Thyroid gland (tissue), 4 donors: Measurements from ENCODE around the gene ITPR2. TPM values are rescaled to one million over a fixed set of nuclear protein-coding genes. Genes with fewer than 3 reads are reported as not detected.
A peak's percentile ranks its signal among the peaks of the same experiment; 100 is the strongest.
"Not testable (repeated sequence)": the region's sequence is repeated elsewhere in the genome, so short reads cannot be mapped to it uniquely, and the experiment has no call there.

ENCODE experiments used
- DNase-seq, 2 donors: peaks; one replicate each; pipeline ENCODE4 v3.0.0-alpha.2; 2019
- H3K27ac ChIP-seq, 3 donors: fragments of 200-600 bp; sonication (generic); 1 replicate in 2 of 3; 2 replicates in 1 of 3; pipeline ENCODE4 v1.5.1; 2016 to 2019; ENCODE audit warnings: mild to moderate bottlenecking in 1 of 3, moderate library complexity in 1 of 3
- H3K27me3 ChIP-seq: fragments of 200-600 bp; sonication (generic); one replicate; pipeline ENCODE4 v1.5.1; 2019
- H3K36me3 ChIP-seq, 2 donors: fragments of 200-600 bp; sonication (generic); one replicate each; pipeline ENCODE4 v1.5.1; 2016 to 2019
- H3K4me1 ChIP-seq, 2 donors: fragments of 200-600 bp; sonication (generic); one replicate each; pipeline ENCODE4 v1.5.1; 2017 to 2019
- H3K4me3 ChIP-seq, 3 donors: fragments of 200-600 bp; sonication (generic); replicated peaks in 1 of 3; 1 replicate in 2 of 3; 2 replicates in 1 of 3; pipeline ENCODE4 v1.5.1; 2016; ENCODE audit warnings: mild to moderate bottlenecking in 1 of 3
- H3K9me3 ChIP-seq: fragments of 200-600 bp; sonication (generic); one replicate; pipeline ENCODE4 v1.5.1; 2017
- POLR2A ChIP-seq, 2 donors: fragments of 450-650 bp; IDR thresholded peaks; one replicate each; pipeline ENCODE4 v1.6.1; 2017; ENCODE audit warnings: antibody characterized with exemption in 2 of 2, mild to moderate bottlenecking in 2 of 2, moderate library complexity in 1 of 2
- WGBS, 2 donors: methylation state at CpG; one replicate each; pipeline ENCODE4 v1.1.5; 2017; 5-methylcytosine and 5-hydroxymethylcytosine counted together
- intact Hi-C: fragments of 100-400 bp; cut with DNase I; formaldehyde crosslinking; loops from one replicate; pipeline ENCODE4 v1.15.1; 2023
- total RNA-seq, 4 donors: library from RNA; depleted of rRNA; stranded (reverse); fragments of >200 nt; gene quantifications; one replicate each; pipeline ENCODE4 v1.2.3, GENCODE V29; 2016
- TF ChIP-seq, protein P1 (sequence below), 6 experiments: fragments of 200-600 bp in 3 of 6; fragments of 450-650 bp in 3 of 6; sonication (generic) in 3 of 6; IDR thresholded peaks; one replicate each; pipeline ENCODE4 v1.5.1; 2016 to 2019; ENCODE audit warnings: antibody characterized with exemption in 6 of 6, mild to moderate bottlenecking in 2 of 6, inconsistent platforms in 1 of 6, moderate library complexity in 1 of 6

ITPR2 gene
- total RNA-seq, 4 donors from 2014 or later: 24.4 to 39.7 (median 33.7) TPM

DNA sequence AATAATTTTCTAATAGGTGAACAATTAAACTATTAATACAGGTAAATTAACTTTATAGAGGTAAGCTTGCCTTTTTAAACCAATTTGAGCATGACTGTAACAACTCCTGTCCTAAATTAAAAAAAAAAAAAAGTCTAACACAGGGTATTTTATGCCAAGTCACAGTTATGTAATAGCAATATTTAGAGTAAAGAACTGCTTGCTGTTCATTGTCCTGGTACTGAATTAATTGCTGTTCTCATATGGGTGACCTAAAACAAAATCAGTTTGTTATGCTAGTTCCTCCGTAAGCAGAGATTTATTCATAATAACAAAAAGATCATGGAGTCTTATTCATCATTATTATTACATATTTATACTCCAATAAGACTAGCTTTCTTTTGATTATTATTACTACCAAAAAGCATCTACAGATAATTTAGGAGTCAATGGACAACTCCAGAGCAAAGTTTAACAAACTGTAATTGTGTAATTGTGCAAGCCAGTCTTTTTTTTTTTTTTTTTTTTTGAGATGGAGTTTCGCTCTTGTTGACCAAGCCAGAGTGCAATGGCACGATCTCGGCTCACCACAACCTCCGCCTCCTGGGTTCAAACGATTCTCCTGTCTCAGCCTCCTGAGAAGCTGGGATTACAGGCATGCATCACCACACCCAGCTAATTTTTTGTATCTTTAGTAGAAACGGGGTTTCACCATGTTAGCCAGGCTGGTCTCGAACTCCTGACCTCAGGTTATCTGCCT lies 98.3 kb downstream of the ITPR2 start:
- no peak overlapping the region for H3K4me3 ChIP-seq
- no peaks in the 10 kb centered on the region for H3K36me3 ChIP-seq
- no peaks in the 10 kb centered on the region for H3K9me3 ChIP-seq
- intact Hi-C loops: no loop called here
- 95 to 96% methylated on average over 8 of the region's 8 CpGs for WGBS, 2 donors
- H3K4me1 ChIP-seq: peaks cover 21 to 27% of the 10 kb centered on the region in 2 donors
- H3K27ac ChIP-seq: no peak overlapping the region
- TF ChIP-seq POLR2A (IDR thresholded peaks at IDR 0.05): no peak
- TF ChIP-seq, protein P1, sequence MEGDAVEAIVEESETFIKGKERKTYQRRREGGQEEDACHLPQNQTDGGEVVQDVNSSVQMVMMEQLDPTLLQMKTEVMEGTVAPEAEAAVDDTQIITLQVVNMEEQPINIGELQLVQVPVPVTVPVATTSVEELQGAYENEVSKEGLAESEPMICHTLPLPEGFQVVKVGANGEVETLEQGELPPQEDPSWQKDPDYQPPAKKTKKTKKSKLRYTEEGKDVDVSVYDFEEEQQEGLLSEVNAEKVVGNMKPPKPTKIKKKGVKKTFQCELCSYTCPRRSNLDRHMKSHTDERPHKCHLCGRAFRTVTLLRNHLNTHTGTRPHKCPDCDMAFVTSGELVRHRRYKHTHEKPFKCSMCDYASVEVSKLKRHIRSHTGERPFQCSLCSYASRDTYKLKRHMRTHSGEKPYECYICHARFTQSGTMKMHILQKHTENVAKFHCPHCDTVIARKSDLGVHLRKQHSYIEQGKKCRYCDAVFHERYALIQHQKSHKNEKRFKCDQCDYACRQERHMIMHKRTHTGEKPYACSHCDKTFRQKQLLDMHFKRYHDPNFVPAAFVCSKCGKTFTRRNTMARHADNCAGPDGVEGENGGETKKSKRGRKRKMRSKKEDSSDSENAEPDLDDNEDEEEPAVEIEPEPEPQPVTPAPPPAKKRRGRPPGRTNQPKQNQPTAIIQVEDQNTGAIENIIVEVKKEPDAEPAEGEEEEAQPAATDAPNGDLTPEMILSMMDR (IDR thresholded peaks at IDR 0.05): no peak
- no peak for DNase-seq
- no peaks in the 10 kb centered on the region for H3K27me3 ChIP-seq

DNA sequence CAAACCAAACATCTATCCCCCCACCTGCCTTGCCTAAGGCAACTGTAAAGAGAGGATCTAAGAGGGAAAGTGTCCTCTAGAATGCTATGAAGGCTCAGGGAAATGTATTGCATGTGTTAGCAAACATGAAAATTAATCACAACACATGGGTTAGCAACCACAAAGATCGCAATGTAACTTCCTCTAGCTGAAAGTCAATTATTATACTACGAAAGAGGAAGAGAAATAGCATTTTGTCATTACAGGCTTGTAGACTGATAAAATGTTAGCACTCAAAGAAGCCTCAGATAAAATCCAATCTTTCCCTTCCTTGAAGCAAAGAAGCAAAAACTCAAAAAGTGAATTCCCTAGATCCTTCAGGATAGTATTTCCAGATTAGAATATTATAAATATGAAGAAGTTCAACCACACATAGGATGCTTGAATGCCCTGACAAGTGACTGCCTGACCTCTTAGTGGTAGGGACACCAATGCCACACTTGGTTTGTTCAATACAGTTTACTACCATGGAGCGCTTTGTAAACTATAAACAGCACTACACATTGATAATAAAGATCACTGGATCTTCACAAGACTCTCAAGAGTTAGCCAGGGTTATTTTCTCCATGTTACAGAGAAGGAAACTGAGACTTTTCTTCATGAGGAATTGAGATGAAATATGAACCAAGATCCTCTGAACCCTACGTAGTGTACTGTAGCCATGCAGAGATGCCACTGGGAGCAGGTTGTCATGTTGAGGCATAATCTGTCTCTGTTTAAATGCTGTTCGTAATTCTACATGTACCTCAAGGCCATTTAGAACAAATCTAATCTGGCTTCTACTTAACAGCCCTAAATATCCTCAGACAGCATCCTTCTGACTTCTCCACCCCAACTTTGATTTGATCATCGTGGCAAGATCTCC lies 100.7 kb downstream of the ITPR2 start:
- 90 to 94% methylated on average over 6 of the region's 6 CpGs for WGBS, 2 donors
- Histone ChIP-seq H3K27ac (peak overlapping the region in 1 of 3 donors; percentile 30), H3K4me1 (peaks cover 21 to 27% of the 10 kb centered on the region in 2 donors), H3K27me3 (no peaks in the 10 kb centered on the region), H3K9me3 (no peaks in the 10 kb centered on the region), H3K4me3 (no peak overlapping the region), H3K36me3 (no peaks in the 10 kb centered on the region)
- TF ChIP-seq, protein P1 (IDR thresholded peaks at IDR 0.05): no peak
- TF ChIP-seq POLR2A (IDR thresholded peaks at IDR 0.05): no peak
- no peak for DNase-seq
- intact Hi-C loops: no loop called here

DNA sequence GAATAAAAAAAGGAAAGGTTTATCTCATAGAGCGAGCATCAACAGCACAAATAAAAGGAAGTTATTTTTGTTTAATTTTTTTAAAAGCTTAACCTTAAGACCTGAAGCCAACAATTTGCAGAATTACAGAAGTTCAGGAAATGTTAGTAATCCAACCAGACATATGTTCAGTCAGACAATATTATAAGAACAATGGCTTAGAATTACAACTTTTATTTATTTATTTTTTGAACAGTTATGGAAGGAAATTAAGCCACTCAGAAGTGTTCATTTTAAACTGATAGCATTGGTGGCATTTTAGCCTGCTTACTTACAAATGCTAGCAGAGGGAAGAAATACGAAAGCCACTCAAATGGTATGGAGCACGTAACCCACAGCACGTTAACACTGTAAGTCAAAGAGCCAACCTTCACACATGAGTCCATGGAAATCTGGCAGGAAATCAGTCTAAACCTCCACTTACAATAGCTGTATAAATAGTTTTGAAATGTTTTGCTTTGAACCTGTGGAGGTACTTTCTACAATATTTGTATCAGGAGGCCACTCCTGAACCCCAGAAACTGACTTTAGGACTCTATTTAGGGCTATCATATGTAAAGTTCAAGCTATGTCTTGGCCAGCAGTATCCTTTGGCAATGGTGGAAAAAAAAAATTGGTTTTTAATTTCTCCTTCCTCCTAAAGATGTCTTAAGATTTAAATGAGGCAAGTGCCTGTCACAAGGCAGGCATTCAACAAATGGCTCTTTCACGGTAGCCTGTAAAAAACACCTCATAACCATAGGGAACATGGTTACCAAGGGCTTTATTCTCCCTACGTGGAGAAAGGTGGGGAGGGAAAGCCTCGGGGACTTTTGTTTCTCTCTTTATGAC lies 102.3 kb downstream of the ITPR2 start:
- no peak overlapping the region for H3K4me3 ChIP-seq
- H3K4me1 ChIP-seq: peaks cover 21 to 27% of the 10 kb centered on the region in 2 donors
- no peak for DNase-seq
- WGBS, 2 donors: 84 to 85% methylated on average over 7 of the region's 7 CpGs
- H3K36me3 ChIP-seq: no peaks in the 10 kb centered on the region
- H3K9me3 ChIP-seq: no peaks in the 10 kb centered on the region
- no peak overlapping the region for H3K27ac ChIP-seq
- intact Hi-C loops: no loop called here
- TF ChIP-seq, protein P1 (IDR thresholded peaks at IDR 0.05): no peak
- no peak for TF ChIP-seq POLR2A (IDR thresholded peaks at IDR 0.05)
- no peaks in the 10 kb centered on the region for H3K27me3 ChIP-seq

DNA sequence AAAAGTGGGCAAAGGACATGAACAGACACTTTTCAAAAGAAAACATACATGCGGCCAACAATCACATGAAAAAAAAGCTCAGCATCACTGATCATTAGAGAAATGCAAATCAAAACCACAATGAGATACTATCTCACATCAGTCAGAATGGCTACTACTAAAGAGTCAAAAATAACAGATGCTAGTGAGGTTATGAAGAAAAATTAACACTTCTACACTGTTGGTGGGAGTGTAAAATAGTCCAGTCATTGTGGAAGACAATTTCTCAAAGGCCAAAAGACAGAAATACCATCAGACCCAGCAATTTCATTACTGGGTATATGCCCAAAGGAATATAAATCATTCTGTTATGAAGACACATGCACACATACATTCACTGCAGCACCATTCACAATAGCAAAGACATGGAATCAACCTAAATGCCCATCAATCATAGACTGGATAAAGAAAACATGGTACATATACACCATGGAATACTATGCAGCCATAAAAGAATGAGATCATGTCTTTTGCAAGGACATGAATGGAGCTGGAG lies 103.8 kb downstream of the ITPR2 start:
- intact Hi-C loops, H3K36me3 ChIP-seq, H3K27ac ChIP-seq, H3K4me3 ChIP-seq, H3K27me3 ChIP-seq, DNase-seq, H3K9me3 ChIP-seq: not testable (repeated sequence)
- WGBS, 2 donors: 63 to 65% methylated on average over 1 of the region's 1 CpG
- peaks cover 21 to 26% of the 10 kb centered on the region in 2 donors for H3K4me1 ChIP-seq
